GM11168 (cell line): ENCODE measurements around the gene PIGQ.

Experiments used
- in situ Hi-C: fragments of 300-500 bp; cut with MboI; formaldehyde crosslinking; loops from one replicate; pipeline ENCODE4 v1.12.0; 2022; ENCODE audit warnings: low sequenced_read_pairs; ENCODE audit not compliant: unreplicated experiment

PIGQ gene

DNA sequence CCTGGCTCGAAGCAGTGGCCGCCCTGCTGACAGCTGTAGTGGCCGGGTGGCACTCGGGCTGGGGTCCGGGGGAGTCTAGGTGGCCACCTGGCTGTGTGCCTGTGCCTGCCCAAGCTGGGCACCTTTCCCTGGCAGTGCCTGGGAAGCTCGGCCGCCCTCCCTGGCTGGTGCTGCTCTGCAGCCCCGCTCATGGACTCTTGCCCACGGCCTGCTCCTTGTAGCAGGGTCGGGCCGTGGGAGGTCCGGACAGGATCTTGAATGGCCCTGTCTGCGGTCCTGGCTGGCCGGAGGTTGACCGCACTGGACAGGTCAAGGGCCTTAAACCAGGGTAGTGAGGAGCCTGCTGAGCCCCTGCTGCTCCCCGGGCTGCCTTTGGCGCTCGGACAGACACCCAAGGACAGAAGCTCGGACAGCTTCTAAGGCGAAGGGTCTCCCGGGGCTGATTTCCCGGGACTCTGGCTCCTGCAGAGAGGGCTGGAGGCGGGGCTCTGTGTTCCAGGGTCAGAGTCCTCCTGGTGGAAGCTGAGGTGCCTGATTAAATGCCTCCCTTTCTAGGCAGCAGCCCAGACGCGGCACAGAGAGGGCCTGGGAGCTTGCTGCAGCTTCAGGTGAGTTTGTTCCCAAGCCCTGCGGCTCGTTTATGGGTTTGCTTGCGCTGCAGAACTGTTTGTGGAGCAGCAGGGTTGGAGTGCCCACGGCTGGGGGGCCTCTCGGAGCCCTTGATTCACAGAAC, 36.2 kb upstream of the PIGQ start:
- in situ Hi-C loops: no loop called here

GRCh38 chr16:534135-534534, 35.6 kb upstream of the PIGQ start:
- in situ Hi-C loops: no loop called here

DNA sequence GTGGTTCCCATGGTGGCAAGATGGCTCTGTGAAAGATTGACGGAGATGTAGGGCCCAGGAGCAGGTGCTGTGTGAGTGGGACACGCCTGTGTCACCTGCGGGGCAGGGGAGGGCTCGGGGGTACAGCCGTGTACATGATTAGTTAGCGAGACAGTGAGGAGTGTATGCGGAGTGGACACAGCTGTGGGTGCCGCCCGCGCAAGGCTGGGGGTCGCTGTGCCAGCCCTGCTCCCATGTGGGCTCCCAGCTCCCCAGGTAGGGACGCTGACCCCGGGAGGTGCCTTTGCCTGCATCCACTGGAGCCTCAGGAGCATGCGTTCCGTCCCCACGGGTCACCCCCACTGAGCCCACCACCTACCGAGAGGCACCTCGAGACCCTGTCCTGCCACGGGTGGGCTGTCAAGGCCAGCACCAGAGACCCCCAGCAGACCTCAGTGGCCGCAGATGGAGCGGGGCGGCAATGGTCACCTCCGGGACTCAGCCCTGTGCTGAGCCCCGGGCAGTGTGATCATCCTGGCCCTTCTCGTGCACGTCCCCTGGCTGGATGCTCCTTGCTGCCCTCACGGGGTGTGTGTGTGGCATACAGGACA, 34.8 kb upstream of the PIGQ start:
- in situ Hi-C loops: no loop called here

- in situ Hi-C loops: no loop called here
These were observed 34.0 kb upstream of the PIGQ start for GRCh38 chr16:535446-536405.

GRCh38 chr16:536746-537145, 33.0 kb upstream of the PIGQ start:
- in situ Hi-C loops: no loop called here

DNA sequence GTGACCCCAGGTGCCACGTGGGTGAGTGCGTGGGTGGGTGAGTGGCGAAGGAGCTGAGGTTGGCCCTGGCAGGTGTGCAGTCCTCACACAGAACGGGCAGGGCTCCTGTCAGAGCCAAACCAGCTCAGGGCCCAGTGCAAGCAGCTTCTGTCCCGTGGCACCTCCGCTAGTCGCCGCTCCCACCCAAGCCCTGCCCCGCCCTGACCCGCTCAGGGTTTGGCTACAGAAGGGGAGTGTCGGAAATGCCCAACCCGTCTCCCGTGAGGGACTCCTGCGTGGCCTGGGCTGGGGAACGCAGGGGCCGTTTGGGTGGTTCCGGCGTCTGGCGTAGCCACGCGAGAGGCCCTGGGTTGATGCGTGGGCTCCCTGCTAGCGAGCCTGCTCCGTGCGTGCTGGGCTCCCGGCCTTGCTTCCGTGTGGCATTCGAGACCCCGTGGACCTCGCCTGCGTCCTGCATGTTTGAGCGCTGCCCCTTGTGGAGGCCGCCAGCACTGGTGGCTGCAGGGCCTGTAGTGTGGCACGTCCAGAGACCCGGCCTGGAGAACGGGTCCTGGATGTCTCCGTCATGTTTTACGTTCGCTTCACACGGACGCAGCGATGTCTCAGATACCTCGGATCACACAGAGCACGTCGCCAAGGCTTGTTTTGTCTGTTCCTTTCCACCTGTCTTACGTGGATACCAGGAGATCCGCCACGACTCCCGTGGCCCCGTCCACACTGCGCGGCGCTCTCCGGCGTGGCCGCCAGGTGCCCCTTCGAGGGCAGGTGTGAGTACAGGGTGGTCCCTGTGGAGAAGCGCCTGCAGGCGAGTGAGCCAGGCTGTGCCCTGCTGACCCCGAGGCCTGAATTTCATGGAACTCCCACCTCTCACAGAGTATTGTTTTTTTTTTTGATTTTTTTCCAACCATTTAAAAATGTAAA, 32.1 kb upstream of the PIGQ start:
- in situ Hi-C loops: no loop called here

DNA sequence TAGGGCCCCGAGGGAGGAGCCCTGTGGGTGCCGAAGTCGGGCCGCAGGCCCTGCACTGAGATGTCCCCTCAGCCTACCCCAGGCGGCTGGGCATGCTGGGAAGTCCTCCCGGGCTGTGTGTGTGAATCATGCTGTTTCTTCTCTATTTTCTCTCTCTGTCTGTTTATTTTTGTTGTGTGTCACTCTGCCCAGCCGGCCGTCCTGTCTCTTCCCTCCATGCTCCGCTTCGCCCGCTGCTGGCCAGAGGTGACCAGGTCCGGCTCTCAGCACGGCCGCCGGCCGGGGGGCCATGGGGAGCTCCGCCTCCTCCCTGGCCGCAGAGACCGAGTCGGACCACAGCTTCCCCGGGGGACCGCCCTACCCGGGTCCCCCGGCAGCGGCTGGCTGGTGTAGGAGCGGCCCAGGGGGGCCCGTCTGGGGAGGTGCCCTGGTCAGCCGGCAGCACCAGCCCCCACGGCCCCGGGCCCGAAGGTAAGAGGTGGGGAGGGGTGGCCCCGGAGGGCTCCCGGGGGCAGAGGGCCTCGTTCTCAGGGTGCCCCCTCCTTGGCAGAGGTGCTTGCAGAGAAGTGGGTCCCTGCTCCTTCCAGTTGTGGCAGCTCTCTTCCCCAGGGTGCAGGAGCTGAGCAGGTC, 29.8 kb upstream of the PIGQ start:
- in situ Hi-C loops: no loop called here

DNA sequence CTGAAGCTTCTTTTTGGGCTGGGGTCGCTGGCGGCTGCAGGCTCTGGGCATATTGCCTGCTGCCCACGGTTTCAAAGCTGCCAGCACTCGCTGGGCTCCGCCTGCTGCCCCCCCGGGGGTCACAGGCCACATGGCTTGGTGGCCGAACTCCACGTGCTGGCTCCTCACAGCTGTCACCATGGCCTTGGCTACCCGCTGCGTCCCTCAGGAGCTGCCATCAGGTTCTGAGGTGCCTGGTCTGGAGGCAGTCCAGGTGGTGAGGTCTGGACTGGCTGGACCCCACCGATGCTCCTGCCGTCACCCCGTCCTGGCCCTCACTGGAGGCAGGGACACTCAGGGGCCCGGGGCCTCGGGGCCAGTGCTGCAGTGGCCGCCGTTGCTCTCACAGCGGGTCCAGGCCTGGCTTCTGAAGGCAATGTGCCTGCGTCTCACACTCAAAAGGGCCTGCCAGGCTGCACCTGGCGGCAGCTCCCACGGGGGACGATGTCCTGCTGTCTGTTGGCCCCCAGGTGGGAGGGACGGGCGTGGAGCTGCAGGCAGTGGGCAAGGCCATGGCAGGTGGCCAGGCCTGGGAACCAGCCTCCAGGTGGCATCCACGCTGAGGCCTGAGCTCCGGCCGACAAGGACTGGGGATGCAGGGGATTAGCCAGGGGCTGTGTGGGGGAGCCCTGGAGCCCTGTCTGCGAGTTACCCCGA, 29.0 kb upstream of the PIGQ start:
- in situ Hi-C loops: no loop called here

DNA sequence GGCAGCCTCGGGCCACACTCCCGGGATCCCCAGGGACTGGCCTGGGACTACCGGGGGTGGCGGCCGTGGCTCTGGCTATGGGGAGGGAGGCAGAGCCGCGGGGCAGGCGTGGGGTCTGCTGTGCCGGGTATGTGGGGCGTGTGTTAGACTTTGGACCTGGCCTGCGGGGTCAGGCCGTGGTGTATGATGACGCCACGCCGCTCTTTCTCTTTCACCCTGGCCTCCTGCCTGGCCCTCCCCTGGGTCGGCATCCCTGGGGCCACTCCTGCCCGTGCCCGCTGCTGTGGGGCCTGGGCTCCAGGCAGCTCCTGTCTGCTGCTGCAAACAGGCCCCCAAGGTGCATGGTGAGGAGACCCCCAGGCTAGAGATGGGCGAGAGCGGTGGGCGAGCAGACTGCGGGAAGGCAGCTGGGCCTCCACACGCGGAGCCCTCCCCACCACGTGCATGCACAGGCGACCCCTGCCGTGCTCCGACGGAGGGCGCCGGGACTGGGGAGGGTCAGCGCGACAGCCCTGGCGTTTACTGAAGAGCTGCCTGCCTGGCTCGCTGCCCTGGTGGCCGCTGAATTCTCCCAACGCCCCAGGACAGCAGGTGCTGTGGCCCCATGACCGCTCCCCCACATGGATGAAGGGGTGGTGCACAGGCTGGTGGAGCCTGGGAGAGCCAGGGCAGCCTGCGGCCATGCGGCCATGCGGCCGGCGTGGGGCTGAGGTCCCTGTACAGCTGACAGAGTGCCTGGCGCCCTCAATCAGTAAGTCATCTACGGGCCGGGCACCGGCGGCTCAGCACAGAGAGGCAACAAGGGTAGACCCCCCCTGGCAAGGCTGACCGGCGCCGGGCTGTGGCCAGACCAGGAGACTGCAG, 26.2 kb upstream of the PIGQ start:
- in situ Hi-C loops: no loop called here

DNA sequence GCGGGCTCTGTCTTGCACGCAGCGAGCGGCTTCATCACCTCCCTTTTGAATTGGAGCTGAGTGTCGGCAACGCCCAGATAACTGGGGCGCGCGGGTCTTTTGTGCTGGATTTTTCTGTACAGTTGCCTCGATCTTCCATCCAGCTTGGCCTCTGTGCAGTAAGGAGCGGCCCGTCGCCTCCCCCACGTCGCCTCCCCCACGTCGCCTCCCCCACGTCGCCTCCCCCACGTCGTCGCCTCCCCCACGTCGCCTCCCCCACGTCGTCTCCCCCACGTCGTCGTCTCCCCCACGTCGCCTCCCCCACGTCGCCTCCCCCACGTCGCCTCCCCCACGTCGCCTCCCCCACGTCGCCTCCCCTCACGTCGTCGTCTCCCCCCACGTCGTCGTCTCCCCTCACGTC, 25.3 kb upstream of the PIGQ start:
- in situ Hi-C loops: no loop called here

DNA sequence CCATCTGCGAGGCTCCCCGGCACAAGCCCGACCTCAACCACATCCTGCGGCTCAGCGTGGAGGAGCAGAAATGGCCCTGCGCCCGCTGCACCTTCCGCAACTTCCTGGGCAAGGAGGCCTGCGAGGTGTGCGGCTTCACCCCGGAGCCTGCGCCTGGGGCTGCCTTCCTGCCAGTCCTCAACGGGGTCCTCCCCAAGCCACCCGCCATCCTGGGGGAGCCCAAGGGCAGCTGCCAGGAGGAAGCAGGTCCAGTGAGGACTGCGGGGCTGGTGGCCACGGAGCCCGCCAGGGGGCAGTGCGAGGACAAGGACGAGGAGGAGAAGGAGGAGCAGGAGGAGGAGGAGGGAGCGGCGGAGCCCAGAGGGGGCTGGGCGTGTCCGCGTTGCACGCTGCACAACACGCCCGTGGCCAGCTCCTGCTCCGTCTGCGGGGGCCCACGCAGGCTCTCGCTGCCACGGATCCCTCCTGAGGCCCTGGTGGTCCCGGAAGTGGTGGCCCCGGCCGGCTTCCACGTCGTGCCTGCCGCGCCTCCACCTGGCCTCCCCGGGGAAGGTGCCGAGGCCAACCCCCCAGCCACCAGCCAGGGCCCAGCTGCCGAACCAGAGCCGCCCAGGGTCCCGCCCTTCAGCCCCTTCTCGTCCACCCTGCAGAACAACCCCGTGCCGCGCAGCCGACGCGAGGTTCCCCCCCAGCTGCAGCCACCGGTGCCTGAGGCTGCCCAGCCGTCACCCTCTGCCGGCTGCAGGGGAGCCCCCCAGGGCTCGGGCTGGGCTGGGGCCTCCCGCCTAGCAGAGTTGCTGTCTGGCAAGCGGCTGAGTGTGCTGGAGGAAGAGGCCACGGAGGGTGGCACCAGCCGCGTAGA, 22.6 kb upstream of the PIGQ start:
- in situ Hi-C loops: no loop called here

DNA sequence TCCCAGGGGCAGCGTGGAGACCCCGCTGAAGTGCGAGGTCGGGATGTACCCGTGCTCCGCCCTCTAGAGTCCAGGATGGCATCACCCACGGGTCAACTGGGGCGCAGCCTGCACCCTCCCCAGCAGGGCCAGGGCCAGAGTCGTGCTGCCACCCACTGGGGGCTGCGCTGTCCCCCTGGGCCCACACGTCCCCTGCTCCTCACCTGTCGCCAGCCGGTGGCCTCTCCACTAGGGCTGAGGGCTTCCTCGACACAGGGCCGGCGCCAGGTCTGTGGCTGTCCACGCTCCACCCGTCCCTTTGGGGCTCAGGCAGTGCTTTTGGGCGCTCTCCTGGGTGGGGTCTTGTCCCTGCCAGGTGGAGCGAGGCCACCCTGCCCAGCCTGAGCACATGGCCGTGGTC, 21.2 kb upstream of the PIGQ start:
- in situ Hi-C loops: no loop called here

DNA sequence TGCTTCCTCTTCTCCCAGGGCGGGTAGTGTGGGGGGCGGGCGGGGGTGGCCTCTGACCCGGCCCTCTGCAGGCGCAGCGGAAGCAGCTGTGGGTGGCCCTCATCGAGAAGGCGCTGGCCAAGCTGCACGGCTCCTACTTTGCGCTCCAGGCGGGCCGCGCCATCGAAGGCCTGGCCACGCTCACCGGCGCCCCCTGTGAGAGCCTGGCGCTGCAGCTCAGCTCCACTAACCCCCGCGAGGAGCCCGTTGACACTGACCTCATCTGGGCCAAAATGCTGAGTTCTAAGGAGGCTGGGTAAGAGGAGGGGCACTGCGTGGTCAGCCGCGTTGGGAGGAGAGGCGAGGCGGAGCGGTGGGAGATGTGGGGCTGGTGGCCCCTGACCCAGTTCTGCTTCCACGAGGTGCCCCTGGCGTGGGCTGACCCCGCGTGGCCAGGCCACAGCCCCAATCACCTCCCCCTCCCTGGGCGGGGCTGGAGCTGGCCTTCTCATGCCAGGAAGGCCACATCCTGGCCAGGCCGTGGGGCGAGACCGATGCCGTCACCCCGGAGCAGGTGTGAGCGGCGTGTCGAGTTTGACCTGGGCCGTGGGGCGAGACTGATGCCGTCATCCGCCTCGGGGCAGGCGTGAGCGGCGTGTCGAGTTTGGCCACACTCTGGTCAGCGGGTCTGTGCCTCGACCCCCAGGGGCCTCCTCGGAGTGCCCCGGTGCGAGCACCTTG, 20.1 kb upstream of the PIGQ start:
- in situ Hi-C loops: no loop called here

DNA sequence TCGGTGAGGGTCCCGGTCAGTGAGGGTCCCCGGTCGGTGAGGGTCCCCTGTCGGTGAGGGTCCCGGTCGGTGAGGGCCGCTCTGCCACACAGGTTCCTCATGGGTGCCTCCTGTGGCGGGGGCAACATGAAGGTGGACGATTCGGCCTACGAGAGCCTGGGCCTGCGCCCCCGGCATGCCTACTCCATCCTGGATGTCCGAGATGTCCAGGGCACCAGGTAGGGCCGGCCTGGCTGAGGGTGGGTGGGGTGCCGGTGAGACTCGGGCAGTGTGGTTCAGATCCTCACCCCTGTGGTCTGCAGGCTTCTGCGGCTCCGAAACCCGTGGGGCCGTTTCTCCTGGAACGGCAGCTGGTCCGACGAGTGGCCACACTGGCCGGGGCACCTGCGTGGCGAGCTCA, 18.6 kb upstream of the PIGQ start:
- in situ Hi-C loops: no loop called here

- in situ Hi-C loops: no loop called here
These were observed 17.6 kb upstream of the PIGQ start for GRCh38 chr16:552171-552570.

DNA sequence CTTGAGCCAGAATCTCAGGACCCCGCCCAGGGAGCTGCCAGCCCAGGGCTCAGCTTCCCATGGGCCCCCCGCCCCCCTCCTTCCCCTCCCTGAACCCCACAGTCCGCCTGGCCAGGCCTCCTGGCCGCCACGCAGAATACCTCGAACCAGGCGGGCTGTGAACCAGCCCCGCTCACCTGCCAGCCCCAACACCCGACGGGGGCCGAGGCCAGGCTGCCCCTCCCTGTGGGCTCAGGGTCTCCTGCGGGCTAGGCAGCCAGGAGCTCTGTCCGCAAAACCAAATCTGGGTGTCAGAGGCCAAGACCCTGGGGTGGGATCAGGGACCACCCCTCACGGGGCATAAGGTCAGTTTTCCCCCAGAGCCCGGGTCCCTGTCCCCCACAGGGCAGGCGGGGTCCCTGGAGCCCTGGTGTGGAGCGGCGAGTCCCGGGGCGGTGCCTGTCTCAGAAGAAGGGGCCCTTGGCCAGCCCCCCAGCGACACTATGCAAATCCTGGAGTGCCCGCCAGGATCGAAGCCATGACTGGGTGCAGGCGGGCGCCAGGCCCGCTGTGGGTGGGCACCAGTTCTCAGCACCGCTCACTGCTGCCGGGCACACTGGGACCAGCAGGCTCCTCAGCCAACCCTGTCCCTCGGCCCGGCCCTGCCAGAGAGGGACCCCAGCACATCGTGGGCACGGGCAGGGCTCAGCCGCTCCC, 16.0 kb upstream of the PIGQ start:
- in situ Hi-C loops: no loop called here
